Bronchial epithelial cell (primary cell): ENCODE data around the gene HRNR. TPM values are rescaled to one million over a fixed set of nuclear protein-coding genes. Genes with fewer than 3 reads are reported as not detected.
"Not testable (repeated sequence)": the region's sequence is repeated elsewhere in the genome, so short reads cannot be mapped to it uniquely, and the experiment has no call there.

ENCODE experiments used
- DNase-seq: peaks from one replicate; pipeline ENCODE4 v3.0.0-alpha.2; 2010; ENCODE audit warnings: low read depth
- FAIRE-seq: peaks from 2 replicates; lab custom pipeline; 2011; peaks lifted over from hg19 to GRCh38; lab: Jason Lieb, UNC
- H3K27me3 ChIP-seq: 2 replicates; pipeline ENCODE4 v1.5.1; 2011; ENCODE audit warnings: low read length; ENCODE audit not compliant: control insufficient read depth, insufficient read depth
- H3K36me3 ChIP-seq: 2 replicates; pipeline ENCODE4 v1.5.1; 2011; ENCODE audit warnings: low read length; ENCODE audit not compliant: control insufficient read depth, insufficient read depth
- H3K4me3 ChIP-seq: 2 replicates; pipeline ENCODE4 v1.5.1; 2011; ENCODE audit warnings: mild to moderate bottlenecking, low read depth, low read length, control low read depth
- total RNA-seq: library from RNA; depleted of rRNA; stranded (reverse); fragments of >200 nt; gene quantifications from 2 replicates; pipeline ENCODE4 v1.2.1, GENCODE V29; 2014
- TF ChIP-seq, protein P1 (sequence below): IDR thresholded peaks from 2 replicates; pipeline ENCODE4 v1.5.1; 2011; ENCODE audit warnings: mild to moderate bottlenecking, moderate library complexity, low read length, control low read depth, inconsistent platforms; ENCODE audit not compliant: insufficient read depth, severe bottlenecking

HRNR gene
- total RNA-seq, 1 donor from 2014 or later = under 0.01 TPM

GRCh38 chr1:152237093-152237492 is 13.1 kb upstream of the HRNR start:
- FAIRE-seq (no peak), DNase-seq (no peak)
- H3K27me3 ChIP-seq = no peaks in the 10 kb centered on the region
- H3K36me3 ChIP-seq = no peaks in the 10 kb centered on the region
- no peak overlapping the region for H3K4me3 ChIP-seq
- TF ChIP-seq, protein P1, sequence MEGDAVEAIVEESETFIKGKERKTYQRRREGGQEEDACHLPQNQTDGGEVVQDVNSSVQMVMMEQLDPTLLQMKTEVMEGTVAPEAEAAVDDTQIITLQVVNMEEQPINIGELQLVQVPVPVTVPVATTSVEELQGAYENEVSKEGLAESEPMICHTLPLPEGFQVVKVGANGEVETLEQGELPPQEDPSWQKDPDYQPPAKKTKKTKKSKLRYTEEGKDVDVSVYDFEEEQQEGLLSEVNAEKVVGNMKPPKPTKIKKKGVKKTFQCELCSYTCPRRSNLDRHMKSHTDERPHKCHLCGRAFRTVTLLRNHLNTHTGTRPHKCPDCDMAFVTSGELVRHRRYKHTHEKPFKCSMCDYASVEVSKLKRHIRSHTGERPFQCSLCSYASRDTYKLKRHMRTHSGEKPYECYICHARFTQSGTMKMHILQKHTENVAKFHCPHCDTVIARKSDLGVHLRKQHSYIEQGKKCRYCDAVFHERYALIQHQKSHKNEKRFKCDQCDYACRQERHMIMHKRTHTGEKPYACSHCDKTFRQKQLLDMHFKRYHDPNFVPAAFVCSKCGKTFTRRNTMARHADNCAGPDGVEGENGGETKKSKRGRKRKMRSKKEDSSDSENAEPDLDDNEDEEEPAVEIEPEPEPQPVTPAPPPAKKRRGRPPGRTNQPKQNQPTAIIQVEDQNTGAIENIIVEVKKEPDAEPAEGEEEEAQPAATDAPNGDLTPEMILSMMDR = no peak

DNA sequence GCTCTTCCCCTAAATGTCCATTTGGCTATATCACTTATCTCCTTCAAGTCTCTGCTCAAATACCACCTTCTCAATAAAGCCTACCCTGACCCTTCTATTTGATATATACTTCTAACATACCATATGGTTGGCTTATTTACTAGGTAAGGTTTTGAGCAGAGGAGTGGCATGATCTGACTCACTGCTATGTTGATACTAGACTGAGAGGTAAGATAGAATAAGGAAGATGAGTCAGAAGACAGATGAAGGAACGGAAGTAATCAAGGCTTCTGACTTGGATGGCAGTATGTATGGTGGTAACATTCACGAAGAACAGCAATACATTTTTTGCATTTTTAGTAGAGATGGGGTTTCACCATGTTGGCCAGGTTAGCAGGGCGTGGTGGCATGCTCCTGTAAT is 4.8 kb upstream of the HRNR start:
- DNase-seq = peak; percentile 93
- H3K27me3 ChIP-seq = no peaks in the 10 kb centered on the region
- H3K36me3 ChIP-seq = no peaks in the 10 kb centered on the region
- TF ChIP-seq, protein P1 = no peak
- FAIRE-seq = no peak
- H3K4me3 ChIP-seq = no peak overlapping the region

- FAIRE-seq = no peak
- DNase-seq = peak; percentile 75
Measured at GRCh38 chr1:152227310-152227928, 3.4 kb upstream of the HRNR start.

GRCh38 chr1:152225678-152226077 is 1.7 kb upstream of the HRNR start:
- DNase-seq (peak; percentile 98), FAIRE-seq (peak; percentile 94)
- TF ChIP-seq, protein P1 = no peak
- no peaks in the 10 kb centered on the region for H3K36me3 ChIP-seq
- no peak overlapping the region for H3K4me3 ChIP-seq
- H3K27me3 ChIP-seq = no peaks in the 10 kb centered on the region

More at GRCh38 chr1:152227310-152227928, 3.4 kb upstream of the HRNR start:
- no peaks in the 10 kb centered on the region for H3K36me3 ChIP-seq
- no peaks in the 10 kb centered on the region for H3K27me3 ChIP-seq
- no peak overlapping the region for H3K4me3 ChIP-seq
- TF ChIP-seq, protein P1 = peak; percentile 48

- TF ChIP-seq, protein P1 = no peak
- FAIRE-seq = no peak
- Histone ChIP-seq H3K4me3 (no peak overlapping the region), H3K36me3 (no peaks in the 10 kb centered on the region), H3K27me3 (no peaks in the 10 kb centered on the region)
- no peak for DNase-seq
Measured at GRCh38 chr1:152220166-152221163, 3.5 kb downstream of the HRNR start.

- H3K27me3 ChIP-seq, H3K36me3 ChIP-seq, DNase-seq, FAIRE-seq, H3K4me3 ChIP-seq: not testable (repeated sequence)
Measured at GRCh38 chr1:152219438-152219837, 4.6 kb downstream of the HRNR start.
